ENCODE results near the gene ZSWIM5. TPM values are rescaled to one million over a fixed set of nuclear protein-coding genes. Genes with fewer than 3 reads are reported as not detected.

Gene ZSWIM5
- total and polyA plus RNA-seq, 9 of the 15 experiments (the other 6 are each of a cell fraction or from before 2014, with no cell fraction given): under 0.01 to 0.07 (median 0.03) TPM; not detected in 3

DNA sequence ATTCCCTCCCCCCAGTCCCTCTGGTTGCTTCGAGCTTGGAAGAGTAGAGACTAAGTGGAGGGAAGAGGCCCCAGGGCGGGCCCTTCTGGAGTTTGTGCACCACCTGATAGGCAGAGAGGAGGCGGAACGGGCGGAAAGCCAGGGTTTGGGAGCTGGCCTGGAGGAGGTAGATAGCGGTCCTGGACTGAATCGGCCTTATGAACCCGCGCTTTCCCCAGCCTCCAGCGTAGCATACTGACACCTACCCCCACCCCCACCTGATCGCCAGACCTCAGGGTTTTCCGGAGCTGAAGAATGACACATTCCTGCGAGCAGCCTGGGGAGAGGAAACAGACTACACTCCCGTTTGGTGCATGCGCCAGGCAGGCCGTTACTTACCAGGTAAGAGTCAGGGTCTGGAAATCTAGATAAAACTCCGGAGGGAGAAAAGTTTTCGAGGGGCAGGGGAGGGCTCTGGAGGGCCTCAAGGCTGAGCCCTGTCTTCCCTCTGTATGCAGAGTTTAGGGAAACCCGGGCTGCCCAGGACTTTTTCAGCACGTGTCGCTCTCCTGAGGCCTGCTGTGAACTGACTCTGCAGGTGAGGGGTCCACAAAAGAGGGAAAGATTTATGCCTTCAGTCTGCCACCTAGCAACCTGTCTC is 193.6 kb downstream of the ZSWIM5 start (continued):
- TF ChIP-seq NCOR1 (IDR thresholded peaks at IDR 0.05) (peak; percentile 98), RBFOX2 (IDR thresholded peaks at IDR 0.05; ENCODE audit: low read depth, low read length) (peak; percentile 90), MAFF (IDR thresholded peaks at IDR 0.05; ENCODE audit: low read length) (0 out of 2 replicates have a peak, but pooled peaks have one; percentile 1), TOE1 (IDR thresholded peaks at IDR 0.05; ENCODE audit: borderline replicate concordance) (peak; percentile 18; the same call in 1 of the 2 replicates), TOE1 (CRISPR knock-in tag; IDR thresholded peaks at IDR 0.05; ENCODE audit: borderline replicate concordance, low read depth) (no peak), TAF15 (IDR thresholded peaks at IDR 0.05; ENCODE audit: low read depth, low read length) (no peak), PPARD (CRISPR knock-in tag; IDR thresholded peaks at IDR 0.05) (no peak), WHSC1 (IDR thresholded peaks at IDR 0.05; ENCODE audit: low read length) (no peak), NEUROD1 (IDR thresholded peaks at IDR 0.05; ENCODE audit: borderline replicate concordance, low read depth, low read length, partially characterized antibody) (peak; percentile 92), ZBTB1 (CRISPR knock-in tag; IDR thresholded peaks at IDR 0.05; ENCODE audit: borderline replicate concordance, low read depth) (peak; percentile 75; the same call in 1 of the 2 replicates), TCF3 (CRISPR knock-in tag; IDR thresholded peaks at IDR 0.05) (peak; percentile 98), HMG20A (CRISPR knock-in tag; conservative IDR thresholded peaks at IDR 0.05) (no peak), PRPF4 (IDR thresholded peaks at IDR 0.05; ENCODE audit: insufficient read depth, low read depth, low read length, poor library complexity, severe bottlenecking) (no peak), ARID1B (IDR thresholded peaks at IDR 0.05) (peak; percentile 99), SMARCA4 (IDR thresholded peaks at IDR 0.05) (peak; percentile 97), FOXK2 (conservative IDR thresholded peaks at IDR 0.05 in 1 of 2, IDR thresholded peaks at IDR 0.05 in 1 of 2; ENCODE audit: low read depth in 2 of 2) (peak in 1 of 2 experiments; percentile 42; a peak in 2 of 4 replicates), HDAC2 (IDR thresholded peaks at IDR 0.05) (0 out of 2 replicates have a peak, but pooled peaks have one; percentile 52), RBM22 (IDR thresholded peaks at IDR 0.05; ENCODE audit: low read depth, low read length, poor library complexity, severe bottlenecking) (peak; percentile 43), MTF1 (CRISPR knock-in tag; IDR thresholded peaks at IDR 0.05; ENCODE audit: borderline replicate concordance) (no peak), SREBF2 (CRISPR knock-in tag; IDR thresholded peaks at IDR 0.05) (no peak; the same call in 1 of the 2 replicates), ARNT (IDR thresholded peaks at IDR 0.05) (peak; percentile 87 to 93; a peak in 3 of 4 replicates), NCOA6 (IDR thresholded peaks at IDR 0.05) (peak; percentile 62; the same call in 1 of the 2 replicates), MED1 (CRISPR knock-in tag; IDR thresholded peaks at IDR 0.05; ENCODE audit: borderline replicate concordance) (no peak)
- TF ChIP-seq, protein P1, sequence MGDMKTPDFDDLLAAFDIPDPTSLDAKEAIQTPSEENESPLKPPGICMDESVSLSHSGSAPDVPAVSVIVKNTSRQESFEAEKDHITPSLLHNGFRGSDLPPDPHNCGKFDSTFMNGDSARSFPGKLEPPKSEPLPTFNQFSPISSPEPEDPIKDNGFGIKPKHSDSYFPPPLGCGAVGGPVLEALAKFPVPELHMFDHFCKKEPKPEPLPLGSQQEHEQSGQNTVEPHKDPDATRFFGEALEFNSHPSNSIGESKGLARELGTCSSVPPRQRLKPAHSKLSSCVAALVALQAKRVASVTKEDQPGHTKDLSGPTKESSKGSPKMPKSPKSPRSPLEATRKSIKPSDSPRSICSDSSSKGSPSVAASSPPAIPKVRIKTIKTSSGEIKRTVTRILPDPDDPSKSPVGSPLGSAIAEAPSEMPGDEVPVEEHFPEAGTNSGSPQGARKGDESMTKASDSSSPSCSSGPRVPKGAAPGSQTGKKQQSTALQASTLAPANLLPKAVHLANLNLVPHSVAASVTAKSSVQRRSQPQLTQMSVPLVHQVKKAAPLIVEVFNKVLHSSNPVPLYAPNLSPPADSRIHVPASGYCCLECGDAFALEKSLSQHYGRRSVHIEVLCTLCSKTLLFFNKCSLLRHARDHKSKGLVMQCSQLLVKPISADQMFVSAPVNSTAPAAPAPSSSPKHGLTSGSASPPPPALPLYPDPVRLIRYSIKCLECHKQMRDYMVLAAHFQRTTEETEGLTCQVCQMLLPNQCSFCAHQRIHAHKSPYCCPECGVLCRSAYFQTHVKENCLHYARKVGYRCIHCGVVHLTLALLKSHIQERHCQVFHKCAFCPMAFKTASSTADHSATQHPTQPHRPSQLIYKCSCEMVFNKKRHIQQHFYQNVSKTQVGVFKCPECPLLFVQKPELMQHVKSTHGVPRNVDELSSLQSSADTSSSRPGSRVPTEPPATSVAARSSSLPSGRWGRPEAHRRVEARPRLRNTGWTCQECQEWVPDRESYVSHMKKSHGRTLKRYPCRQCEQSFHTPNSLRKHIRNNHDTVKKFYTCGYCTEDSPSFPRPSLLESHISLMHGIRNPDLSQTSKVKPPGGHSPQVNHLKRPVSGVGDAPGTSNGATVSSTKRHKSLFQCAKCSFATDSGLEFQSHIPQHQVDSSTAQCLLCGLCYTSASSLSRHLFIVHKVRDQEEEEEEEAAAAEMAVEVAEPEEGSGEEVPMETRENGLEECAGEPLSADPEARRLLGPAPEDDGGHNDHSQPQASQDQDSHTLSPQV (IDR thresholded peaks at IDR 0.05): peak; percentile 68
- TF ChIP-seq, protein P2, sequence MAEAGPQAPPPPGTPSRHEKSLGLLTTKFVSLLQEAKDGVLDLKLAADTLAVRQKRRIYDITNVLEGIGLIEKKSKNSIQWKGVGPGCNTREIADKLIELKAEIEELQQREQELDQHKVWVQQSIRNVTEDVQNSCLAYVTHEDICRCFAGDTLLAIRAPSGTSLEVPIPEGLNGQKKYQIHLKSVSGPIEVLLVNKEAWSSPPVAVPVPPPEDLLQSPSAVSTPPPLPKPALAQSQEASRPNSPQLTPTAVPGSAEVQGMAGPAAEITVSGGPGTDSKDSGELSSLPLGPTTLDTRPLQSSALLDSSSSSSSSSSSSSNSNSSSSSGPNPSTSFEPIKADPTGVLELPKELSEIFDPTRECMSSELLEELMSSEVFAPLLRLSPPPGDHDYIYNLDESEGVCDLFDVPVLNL (CRISPR knock-in tag; IDR thresholded peaks at IDR 0.05; ENCODE audit: low read depth): peak; percentile 62; the same call in 1 of the 2 replicates
